NCI-H510A treated with DMSO at 0.1 percent for 48 hours (cell line): ENCODE data around the gene CYGB.
"Not testable (repeated sequence)": the region's sequence is repeated elsewhere in the genome, so short reads cannot be mapped to it uniquely, and the experiment has no call there.

Source experiments
- DNase-seq: peaks from one replicate; lab custom pipeline; 2025; lab: John Stamatoyannopoulos, UW

Gene CYGB

GRCh38 chr17:76523084-76524037 is 14.1 kb downstream of the CYGB start:
- peak; percentile 58 for DNase-seq

- DNase-seq: not testable (repeated sequence)
Observed at GRCh38 chr17:76521683-76522082, 15.8 kb downstream of the CYGB start.

- DNase-seq: no peak
Observed at GRCh38 chr17:76521262-76521661, 16.2 kb downstream of the CYGB start.

- no peak for DNase-seq
Observed at GRCh38 chr17:76519048-76519966, 18.2 kb downstream of the CYGB start.

- no peak for DNase-seq
Observed at GRCh38 chr17:76517638-76518038, 19.9 kb downstream of the CYGB start.

- DNase-seq: no peak
Observed at GRCh38 chr17:76515274-76515949, 22.1 kb downstream of the CYGB start.

GRCh38 chr17:76514355-76514754 is 23.2 kb downstream of the CYGB start:
- not testable (repeated sequence) for DNase-seq

- no peak for DNase-seq
Observed at GRCh38 chr17:76513306-76513692, 24.2 kb downstream of the CYGB start.

GRCh38 chr17:76512366-76513305 is 24.9 kb downstream of the CYGB start:
- DNase-seq: no peak

GRCh38 chr17:76511668-76512365 is 25.7 kb downstream of the CYGB start:
- DNase-seq: no peak

- DNase-seq: no peak
Observed at GRCh38 chr17:76510831-76511244, 26.7 kb downstream of the CYGB start.

- not testable (repeated sequence) for DNase-seq
Observed at GRCh38 chr17:76508472-76509063, 28.9 kb downstream of the CYGB start.

GRCh38 chr17:76506408-76507345 is 30.8 kb downstream of the CYGB start:
- DNase-seq: peak; percentile 74

GRCh38 chr17:76504117-76504516 is 33.4 kb downstream of the CYGB start:
- DNase-seq: no peak

- DNase-seq: no peak
Observed at GRCh38 chr17:76502341-76503211, 34.9 kb downstream of the CYGB start.

GRCh38 chr17:76501827-76502307 is 35.6 kb downstream of the CYGB start:
- no peak for DNase-seq

- peak; percentile 77 for DNase-seq
Observed at GRCh38 chr17:76501018-76501826, 36.3 kb downstream of the CYGB start, which contains the start of gene RHBDF2. Gene RHBDF2, minus strand, starts transcription at chr17:76501423. Its CDS starts 19,899 bp downstream, at chr17:76481524.
